Measurements from ENCODE around the gene CARMIL1. TPM values are rescaled to one million over a fixed set of nuclear protein-coding genes. Genes with fewer than 3 reads are reported as not detected.
"Not testable (repeated sequence)": the region's sequence is repeated elsewhere in the genome, so short reads cannot be mapped to it uniquely, and the experiment has no call there.

Gene CARMIL1
- polyA plus RNA-seq, 1 of the 3 experiments (the other 2 are of a cell fraction), result 1.7 TPM

- Histone ChIP-seq H3K27me3 (ENCODE audit: insufficient read depth) (no peaks in the 10 kb centered on the region), H3K36me3 (replicated peaks in 1 of 2; ENCODE audit: control insufficient read depth in 1 of 2, insufficient read depth in 2 of 2, low read length in 1 of 2) (no peaks in the 10 kb centered on the region), H3K9me3 (no peaks in the 10 kb centered on the region), H3K79me2 (ENCODE audit: insufficient read depth) (no peaks in the 10 kb centered on the region), H3K9me2 (no peaks in the 10 kb centered on the region), H3K27ac (ENCODE audit: low read depth in 2 of 2, low read length in 1 of 2) (no peak overlapping the region), H3K4me1 (ENCODE audit: control insufficient read depth in 1 of 2, insufficient read depth in 2 of 2, low read depth in 1 of 2, low read length in 1 of 2) (no peaks in the 10 kb centered on the region), H3K4me2 (no peak overlapping the region), H3F3A (replicated peaks; ENCODE audit: insufficient read depth) (no peaks in the 10 kb centered on the region), H3K9ac (no peak overlapping the region), H3K4me3 (ENCODE audit: low read depth in 2 of 2, low read length in 1 of 2) (no peak overlapping the region), H4K20me1 (ENCODE audit: insufficient read depth) (no peaks in the 10 kb centered on the region), H2AFZ (ENCODE audit: low read depth) (no peak overlapping the region)
- ChIA-PET POLR2A (no interaction called here), CTCF (no interaction called here)
- 92% methylated on average over 4 of the region's 4 CpGs for WGBS (ENCODE audit: low lambda C conversion rate)
- no peak for DNase-seq
- no peak for TF ChIP-seq FOXJ3 (CRISPR knock-in tag; IDR thresholded peaks at IDR 0.05)
- no peak for TF ChIP-seq EZH2phosphoT487 (IDR thresholded peaks at IDR 0.05; ENCODE audit: borderline replicate concordance, low read depth)
- TF ChIP-seq YY1 (IDR thresholded peaks at IDR 0.05; ENCODE audit: low read depth), result no peak
- TF ChIP-seq SMC3 (IDR thresholded peaks at IDR 0.05; ENCODE audit: low read depth, low read length), result no peak
- TF ChIP-seq ELF1 (IDR thresholded peaks at IDR 0.05), result no peak
- no peak for TF ChIP-seq EP300 (IDR thresholded peaks at IDR 0.05; ENCODE audit: borderline replicate concordance in 1 of 2, low read depth in 1 of 2, low read length in 1 of 2)
- TF ChIP-seq USF2 (IDR thresholded peaks at IDR 0.05; ENCODE audit: borderline replicate concordance, low read depth, low read length), result no peak
- no peak for TF ChIP-seq USF1 (IDR thresholded peaks at IDR 0.05; ENCODE audit: borderline replicate concordance, low read depth)
- TF ChIP-seq RXRA (IDR thresholded peaks at IDR 0.05; ENCODE audit: borderline replicate concordance, low read depth), result no peak
- TF ChIP-seq FOXM1 (IDR thresholded peaks at IDR 0.05; ENCODE audit: low read depth), result no peak
- TF ChIP-seq IRF3 (IDR thresholded peaks at IDR 0.05; ENCODE audit: low read depth, low read length), result no peak
- no peak for TF ChIP-seq GABPA (IDR thresholded peaks at IDR 0.05; ENCODE audit: low read depth)
- no peak for TF ChIP-seq RAD21 (IDR thresholded peaks at IDR 0.05; ENCODE audit: low read length)
- TF ChIP-seq TEAD4 (IDR thresholded peaks at IDR 0.05; ENCODE audit: borderline replicate concordance, insufficient read depth), result no peak
- no peak for TF ChIP-seq TAF1 (IDR thresholded peaks at IDR 0.05; ENCODE audit: borderline replicate concordance, low read depth, low read length)
- TF ChIP-seq GATA2 (CRISPR knock-in tag; IDR thresholded peaks at IDR 0.05), result no peak
- TF ChIP-seq TCF12 (IDR thresholded peaks at IDR 0.05), result no peak
- no peak for TF ChIP-seq POLR2AphosphoS5 (IDR thresholded peaks at IDR 0.05; ENCODE audit: low read depth, low read length)
- no peak for TF ChIP-seq RFX5 (IDR thresholded peaks at IDR 0.05; ENCODE audit: low read length)
- TF ChIP-seq SIN3A (IDR thresholded peaks at IDR 0.05; ENCODE audit: borderline replicate concordance, low read depth, low read length), result no peak
These were observed 306.1 kb downstream of the CARMIL1 start for GRCh38 chr6:25585225-25585624.

GRCh38 chr6:25586119-25586518 lies 306.9 kb downstream of the CARMIL1 start:
- H3K27ac ChIP-seq (ENCODE audit: low read depth in 2 of 2, low read length in 1 of 2); H3K4me2 ChIP-seq; CTCF ChIA-PET; H3K4me3 ChIP-seq (ENCODE audit: low read depth in 2 of 2, low read length in 1 of 2); DNase-seq; H2AFZ ChIP-seq (ENCODE audit: low read depth); H3F3A ChIP-seq (replicated peaks; ENCODE audit: insufficient read depth); H3K79me2 ChIP-seq (ENCODE audit: insufficient read depth); H4K20me1 ChIP-seq (ENCODE audit: insufficient read depth); H3K4me1 ChIP-seq (ENCODE audit: control insufficient read depth in 1 of 2, insufficient read depth in 2 of 2, low read depth in 1 of 2, low read length in 1 of 2); H3K36me3 ChIP-seq (replicated peaks in 1 of 2; ENCODE audit: control insufficient read depth in 1 of 2, insufficient read depth in 2 of 2, low read length in 1 of 2); H3K9ac ChIP-seq; H3K9me2 ChIP-seq; H3K27me3 ChIP-seq (ENCODE audit: insufficient read depth); H3K9me3 ChIP-seq; POLR2A ChIA-PET: not testable (repeated sequence)
- WGBS (ENCODE audit: low lambda C conversion rate), result 98% methylated on average over 6 of the region's 30 CpGs
